SK-N-SH (cell line): Measurements from ENCODE around the gene UBXN10.

ENCODE experiments used
- EZH2phosphoT487 ChIP-seq: fragments of 200-600 bp; sonication (generic); IDR thresholded peaks from 2 replicates; pipeline ENCODE4 v1.6.1; 2017; ENCODE audit warnings: low read depth, mixed run types, mild to moderate bottlenecking, antibody characterized with exemption, moderate library complexity, borderline replicate concordance
- POLR2AphosphoS5 ChIP-seq: IDR thresholded peaks from 2 replicates; pipeline ENCODE4 v1.6.1; 2012; ENCODE audit warnings: low read depth, low read length
- TAF1 ChIP-seq: IDR thresholded peaks from 2 replicates; pipeline ENCODE4 v1.6.1; 2012; ENCODE audit warnings: low read depth, mild to moderate bottlenecking, low read length, moderate library complexity, borderline replicate concordance
- TF ChIP-seq, protein P1 (sequence below): fragments of 200-600 bp; sonication (generic); IDR thresholded peaks from 2 replicates; pipeline ENCODE4 v1.6.1; 2017; ENCODE audit warnings: antibody characterized with exemption, mild to moderate bottlenecking, moderate library complexity
- TF ChIP-seq, protein P2 (sequence below): IDR thresholded peaks from 2 replicates; pipeline ENCODE4 v1.6.1; 2012; ENCODE audit warnings: mild to moderate bottlenecking, low read depth, low read length, moderate library complexity
- TF ChIP-seq, protein P3 (sequence below): IDR thresholded peaks from 2 replicates; pipeline ENCODE4 v1.4.0; 2012; ENCODE audit warnings: low read depth

DNA sequence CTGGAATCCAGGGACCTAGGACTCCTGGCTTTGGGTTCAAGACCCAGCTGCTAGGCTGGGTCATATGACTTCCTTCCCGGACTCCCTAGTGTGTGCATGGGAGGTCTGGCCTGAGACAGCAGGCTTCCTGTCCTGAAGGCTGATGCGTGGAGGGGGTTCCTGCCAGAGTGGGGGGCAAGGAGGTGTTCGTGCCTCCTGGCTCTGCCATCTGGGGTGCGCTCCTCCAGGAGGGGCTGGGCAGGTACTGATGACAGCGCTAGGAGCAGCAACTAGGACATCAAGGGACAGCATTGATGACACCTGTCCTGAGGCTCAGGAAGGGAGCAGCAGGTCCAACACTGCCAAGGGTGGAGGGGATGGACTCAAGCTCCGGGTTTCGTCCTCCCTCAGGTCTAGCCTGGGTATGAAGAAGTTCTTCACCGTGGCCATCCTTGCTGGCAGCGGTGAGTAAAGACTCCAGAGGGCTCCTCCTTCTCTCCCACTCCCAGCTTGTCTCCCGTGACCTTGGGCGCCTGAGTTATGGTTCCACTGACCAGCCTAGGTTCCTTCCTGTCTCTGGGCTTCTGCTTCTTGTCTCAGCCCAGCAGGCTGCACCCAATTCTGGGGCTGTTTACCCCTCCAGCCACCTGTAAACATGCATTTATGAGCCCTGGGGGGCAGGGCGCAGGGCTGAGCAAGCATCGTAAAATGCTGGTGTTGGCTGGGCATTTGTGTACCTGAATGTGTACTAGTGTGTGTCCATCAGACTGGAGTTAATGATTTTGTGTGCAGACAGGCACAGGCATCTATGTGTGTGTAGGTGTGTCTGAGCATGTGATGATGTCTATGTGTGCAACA is 45.9 kb upstream of the UBXN10 start:
- TF ChIP-seq, protein P1, sequence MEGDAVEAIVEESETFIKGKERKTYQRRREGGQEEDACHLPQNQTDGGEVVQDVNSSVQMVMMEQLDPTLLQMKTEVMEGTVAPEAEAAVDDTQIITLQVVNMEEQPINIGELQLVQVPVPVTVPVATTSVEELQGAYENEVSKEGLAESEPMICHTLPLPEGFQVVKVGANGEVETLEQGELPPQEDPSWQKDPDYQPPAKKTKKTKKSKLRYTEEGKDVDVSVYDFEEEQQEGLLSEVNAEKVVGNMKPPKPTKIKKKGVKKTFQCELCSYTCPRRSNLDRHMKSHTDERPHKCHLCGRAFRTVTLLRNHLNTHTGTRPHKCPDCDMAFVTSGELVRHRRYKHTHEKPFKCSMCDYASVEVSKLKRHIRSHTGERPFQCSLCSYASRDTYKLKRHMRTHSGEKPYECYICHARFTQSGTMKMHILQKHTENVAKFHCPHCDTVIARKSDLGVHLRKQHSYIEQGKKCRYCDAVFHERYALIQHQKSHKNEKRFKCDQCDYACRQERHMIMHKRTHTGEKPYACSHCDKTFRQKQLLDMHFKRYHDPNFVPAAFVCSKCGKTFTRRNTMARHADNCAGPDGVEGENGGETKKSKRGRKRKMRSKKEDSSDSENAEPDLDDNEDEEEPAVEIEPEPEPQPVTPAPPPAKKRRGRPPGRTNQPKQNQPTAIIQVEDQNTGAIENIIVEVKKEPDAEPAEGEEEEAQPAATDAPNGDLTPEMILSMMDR, result no peak
- TF ChIP-seq, protein P2, sequence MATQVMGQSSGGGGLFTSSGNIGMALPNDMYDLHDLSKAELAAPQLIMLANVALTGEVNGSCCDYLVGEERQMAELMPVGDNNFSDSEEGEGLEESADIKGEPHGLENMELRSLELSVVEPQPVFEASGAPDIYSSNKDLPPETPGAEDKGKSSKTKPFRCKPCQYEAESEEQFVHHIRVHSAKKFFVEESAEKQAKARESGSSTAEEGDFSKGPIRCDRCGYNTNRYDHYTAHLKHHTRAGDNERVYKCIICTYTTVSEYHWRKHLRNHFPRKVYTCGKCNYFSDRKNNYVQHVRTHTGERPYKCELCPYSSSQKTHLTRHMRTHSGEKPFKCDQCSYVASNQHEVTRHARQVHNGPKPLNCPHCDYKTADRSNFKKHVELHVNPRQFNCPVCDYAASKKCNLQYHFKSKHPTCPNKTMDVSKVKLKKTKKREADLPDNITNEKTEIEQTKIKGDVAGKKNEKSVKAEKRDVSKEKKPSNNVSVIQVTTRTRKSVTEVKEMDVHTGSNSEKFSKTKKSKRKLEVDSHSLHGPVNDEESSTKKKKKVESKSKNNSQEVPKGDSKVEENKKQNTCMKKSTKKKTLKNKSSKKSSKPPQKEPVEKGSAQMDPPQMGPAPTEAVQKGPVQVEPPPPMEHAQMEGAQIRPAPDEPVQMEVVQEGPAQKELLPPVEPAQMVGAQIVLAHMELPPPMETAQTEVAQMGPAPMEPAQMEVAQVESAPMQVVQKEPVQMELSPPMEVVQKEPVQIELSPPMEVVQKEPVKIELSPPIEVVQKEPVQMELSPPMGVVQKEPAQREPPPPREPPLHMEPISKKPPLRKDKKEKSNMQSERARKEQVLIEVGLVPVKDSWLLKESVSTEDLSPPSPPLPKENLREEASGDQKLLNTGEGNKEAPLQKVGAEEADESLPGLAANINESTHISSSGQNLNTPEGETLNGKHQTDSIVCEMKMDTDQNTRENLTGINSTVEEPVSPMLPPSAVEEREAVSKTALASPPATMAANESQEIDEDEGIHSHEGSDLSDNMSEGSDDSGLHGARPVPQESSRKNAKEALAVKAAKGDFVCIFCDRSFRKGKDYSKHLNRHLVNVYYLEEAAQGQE, result no peak
- TF ChIP-seq EZH2phosphoT487, result no peak
- TF ChIP-seq POLR2AphosphoS5, result no peak
- no peak for TF ChIP-seq TAF1
- TF ChIP-seq, protein P3, sequence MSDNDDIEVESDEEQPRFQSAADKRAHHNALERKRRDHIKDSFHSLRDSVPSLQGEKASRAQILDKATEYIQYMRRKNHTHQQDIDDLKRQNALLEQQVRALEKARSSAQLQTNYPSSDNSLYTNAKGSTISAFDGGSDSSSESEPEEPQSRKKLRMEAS, result no peak
